Upper lobe of left lung (tissue), 6 donors: ENCODE data around the gene MYMK. TPM values are rescaled to one million over a fixed set of nuclear protein-coding genes. Genes with fewer than 3 reads are reported as not detected.
A peak's percentile ranks its signal among the peaks of the same experiment; 100 is the strongest.

Source experiments
- ATAC-seq, 2 donors: fragments of 200-7000 bp; cut with Tn5 transposase; one replicate each; pipeline ENCODE4 v1.9.1; 2022; ENCODE audit warnings: mild to moderate bottlenecking in 2 of 2, moderate library complexity in 2 of 2; ENCODE audit not compliant: low FRiP score in 2 of 2
- DNase-seq, 2 donors: peaks; one replicate each; pipeline ENCODE4 v3.0.0-alpha.2; 2019 to 2020
- H3K27ac ChIP-seq, 4 donors: fragments of 200-600 bp; sonication (generic); one replicate each; pipeline ENCODE4 v1.5.1; 2016 to 2019
- H3K27me3 ChIP-seq, 4 donors: fragments of 200-600 bp; sonication (generic); one replicate each; pipeline ENCODE4 v1.5.1; 2017 to 2019
- H3K36me3 ChIP-seq, 4 donors: fragments of 200-600 bp; sonication (generic); one replicate each; pipeline ENCODE4 v1.5.1; 2016 to 2019
- H3K4me1 ChIP-seq, 4 donors: fragments of 200-600 bp; sonication (generic); one replicate each; pipeline ENCODE4 v1.5.1; 2018 to 2019
- H3K4me3 ChIP-seq, 4 donors: fragments of 200-600 bp; sonication (generic); one replicate each; pipeline ENCODE4 v1.5.1; 2017 to 2019; ENCODE audit warnings: mild to moderate bottlenecking in 2 of 4, moderate library complexity in 1 of 4
- H3K9me3 ChIP-seq, 4 donors: fragments of 200-600 bp; sonication (generic); one replicate each; pipeline ENCODE4 v1.5.1; 2018 to 2019
- EP300 ChIP-seq, 4 donors: sonication (generic); formaldehyde crosslinking; IDR thresholded peaks; one replicate each; pipeline ENCODE4 v1.5.1; 2017; ENCODE audit warnings: antibody characterized with exemption in 4 of 4, control low read depth in 2 of 4
- POLR2A ChIP-seq, 4 donors: fragments of 450-650 bp; IDR thresholded peaks; one replicate each; pipeline ENCODE4 v1.5.1; 2016 to 2017; ENCODE audit warnings: antibody characterized with exemption in 4 of 4, mild to moderate bottlenecking in 2 of 4
- POLR2AphosphoS5 ChIP-seq, 2 donors: sonication (generic); formaldehyde crosslinking; IDR thresholded peaks; one replicate each; pipeline ENCODE4 v1.5.1; 2017; ENCODE audit warnings: antibody characterized with exemption in 2 of 2
- WGBS, 2 donors: methylation state at CpG; one replicate each; pipeline ENCODE4 v1.1.5; 2017 to 2018; 5-methylcytosine and 5-hydroxymethylcytosine counted together
- total RNA-seq, 6 donors: library from RNA; depleted of rRNA in 4 of 6; stranded (reverse); fragments of >200 nt in 4 of 6; gene quantifications; one replicate each; pipeline versions ENCODE4 v1.1.0 to v1.2.1, GENCODE V29; 2016 to 2021
- TF ChIP-seq, protein P1 (sequence below), 6 experiments: fragments of 450-650 bp in 4 of 6; fragments of 200-600 bp in 2 of 6; sonication (generic) in 2 of 6; IDR thresholded peaks; one replicate each; pipeline ENCODE4 v1.5.1; 2016 to 2019; ENCODE audit warnings: antibody characterized with exemption in 6 of 6
- donor health status: DM: no; HTN: no; CAD: no; lungs with moderate emphysema.
- donor health status: DM: no; HTN: yes; CAD: no; lungs with severe emphysema.

MYMK gene
- total RNA-seq, 6 donors from 2014 or later, result not detected

DNA sequence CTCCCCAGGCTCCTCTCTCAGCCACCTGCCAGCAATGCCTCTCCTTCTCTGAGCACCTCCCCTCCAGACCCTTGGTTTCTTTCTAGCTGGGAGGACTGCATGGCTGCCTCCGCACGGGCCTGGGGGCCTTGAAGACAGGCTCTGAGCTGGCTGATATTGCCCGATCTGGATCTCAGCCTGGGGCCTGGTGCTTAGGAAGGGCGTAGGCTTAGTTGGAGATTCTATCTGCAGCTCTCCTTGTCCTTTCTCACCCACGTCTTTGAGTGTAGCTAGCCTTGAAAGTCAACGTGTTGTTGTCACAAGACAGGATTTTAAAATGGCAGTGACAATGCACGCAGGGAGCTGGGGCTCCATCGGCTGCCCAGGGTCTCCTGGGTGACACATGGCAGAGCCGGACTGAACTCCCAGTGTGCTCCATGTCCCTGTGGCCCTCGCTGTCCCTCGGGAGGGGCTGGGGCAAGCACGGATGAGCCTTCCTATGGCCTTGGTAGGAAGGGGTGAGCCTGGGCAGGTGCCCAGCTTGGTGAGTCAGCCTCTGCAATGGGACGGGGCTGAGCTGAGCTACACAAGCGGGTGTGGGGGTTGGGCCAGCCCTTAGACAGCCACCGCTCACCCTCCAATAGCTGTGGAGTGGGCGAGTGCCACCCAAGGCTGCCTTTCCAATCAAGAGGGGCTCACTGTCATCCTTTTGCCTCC, 19.2 kb upstream of the MYMK start:
- Histone ChIP-seq H3K4me3 (peak overlapping the region in 1 of 4 donors; percentile 16), H3K4me1 (peaks cover 35 to 74% (median 57%) of the 10 kb centered on the region in 4 donors), H3K27ac (peak overlapping the region; percentile 36 to 77 (median 44)), H3K9me3 (no peaks in the 10 kb centered on the region), H3K36me3 (peaks cover 0 to 25% (median 4%) of the 10 kb centered on the region in 4 donors), H3K27me3 (no peaks in the 10 kb centered on the region)
- no peak for ATAC-seq
- TF ChIP-seq EP300 (IDR thresholded peaks at IDR 0.05), result no peak
- DNase-seq, result peak in 1 of 2 donors; percentile 56
- WGBS, 2 donors, result 70 to 78% methylated on average over 12 to 15 of the region's 16 CpGs

DNA sequence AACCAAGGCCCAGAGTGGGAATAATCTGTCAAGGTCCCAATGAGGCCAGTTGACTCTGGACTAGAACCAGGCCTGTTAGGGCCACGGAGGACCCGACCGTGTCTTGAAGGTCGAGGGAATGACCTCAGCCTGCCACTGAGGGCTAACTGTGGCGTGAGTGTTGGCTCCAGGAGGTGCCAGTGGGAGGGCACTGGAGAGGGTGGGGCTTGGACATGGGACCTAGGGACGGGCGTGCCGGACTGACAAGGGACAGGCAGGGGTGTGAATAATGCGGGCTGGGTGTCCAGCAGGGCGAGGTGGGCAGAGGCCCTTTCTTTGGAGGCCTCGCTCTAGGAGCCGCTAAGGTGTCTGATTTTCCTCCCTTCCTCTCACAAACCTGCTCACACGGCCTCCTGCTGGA, 17.2 kb upstream of the MYMK start:
- no peaks in the 10 kb centered on the region for H3K9me3 ChIP-seq
- TF ChIP-seq, protein P1, sequence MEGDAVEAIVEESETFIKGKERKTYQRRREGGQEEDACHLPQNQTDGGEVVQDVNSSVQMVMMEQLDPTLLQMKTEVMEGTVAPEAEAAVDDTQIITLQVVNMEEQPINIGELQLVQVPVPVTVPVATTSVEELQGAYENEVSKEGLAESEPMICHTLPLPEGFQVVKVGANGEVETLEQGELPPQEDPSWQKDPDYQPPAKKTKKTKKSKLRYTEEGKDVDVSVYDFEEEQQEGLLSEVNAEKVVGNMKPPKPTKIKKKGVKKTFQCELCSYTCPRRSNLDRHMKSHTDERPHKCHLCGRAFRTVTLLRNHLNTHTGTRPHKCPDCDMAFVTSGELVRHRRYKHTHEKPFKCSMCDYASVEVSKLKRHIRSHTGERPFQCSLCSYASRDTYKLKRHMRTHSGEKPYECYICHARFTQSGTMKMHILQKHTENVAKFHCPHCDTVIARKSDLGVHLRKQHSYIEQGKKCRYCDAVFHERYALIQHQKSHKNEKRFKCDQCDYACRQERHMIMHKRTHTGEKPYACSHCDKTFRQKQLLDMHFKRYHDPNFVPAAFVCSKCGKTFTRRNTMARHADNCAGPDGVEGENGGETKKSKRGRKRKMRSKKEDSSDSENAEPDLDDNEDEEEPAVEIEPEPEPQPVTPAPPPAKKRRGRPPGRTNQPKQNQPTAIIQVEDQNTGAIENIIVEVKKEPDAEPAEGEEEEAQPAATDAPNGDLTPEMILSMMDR (IDR thresholded peaks at IDR 0.05), result no peak
- TF ChIP-seq POLR2A (IDR thresholded peaks at IDR 0.05) (no peak), POLR2AphosphoS5 (IDR thresholded peaks at IDR 0.05) (no peak), EP300 (IDR thresholded peaks at IDR 0.05) (no peak)
- peak overlapping the region in 2 of 4 donors; percentile 9 to 19 for H3K27ac ChIP-seq
- H3K36me3 ChIP-seq, result peaks cover 0 to 15% (median 2%) of the 10 kb centered on the region in 4 donors
- no peaks in the 10 kb centered on the region for H3K27me3 ChIP-seq
- WGBS, 2 donors, result 74 to 81% methylated on average over 12 to 13 of the region's 13 CpGs
- no peak overlapping the region for H3K4me3 ChIP-seq
- DNase-seq (peak in 1 of 2 donors; percentile 31), ATAC-seq (no peak)
- H3K4me1 ChIP-seq, result peaks cover 43 to 85% (median 68%) of the 10 kb centered on the region in 4 donors

DNA sequence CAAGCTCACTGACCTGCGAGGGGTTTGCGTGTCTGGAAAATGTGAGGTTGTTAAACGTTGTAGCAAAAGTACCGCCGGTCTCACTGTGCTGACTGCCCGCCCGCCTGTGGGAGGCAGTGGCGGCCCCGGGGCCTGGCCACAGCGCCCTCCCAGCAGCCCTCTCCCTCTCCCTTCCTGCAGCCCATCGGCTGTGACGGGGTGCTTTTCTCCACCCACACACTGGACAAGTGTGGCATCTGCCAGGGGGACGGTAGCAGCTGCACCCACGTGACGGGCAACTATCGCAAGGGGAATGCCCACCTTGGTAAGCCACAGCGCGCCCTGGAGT, 15.9 kb upstream of the MYMK start:
- TF ChIP-seq POLR2A (IDR thresholded peaks at IDR 0.05) (no peak), EP300 (IDR thresholded peaks at IDR 0.05) (no peak), POLR2AphosphoS5 (IDR thresholded peaks at IDR 0.05) (no peak)
- TF ChIP-seq, protein P1 (IDR thresholded peaks at IDR 0.05), result no peak
- DNase-seq (peak in 1 of 2 donors; percentile 79), ATAC-seq (no peak)
- H3K27ac ChIP-seq, result peak overlapping the region; percentile 16 to 81 (median 68)
- peaks cover 38 to 77% (median 59%) of the 10 kb centered on the region in 4 donors for H3K4me1 ChIP-seq
- H3K9me3 ChIP-seq, result no peaks in the 10 kb centered on the region
- 62% methylated on average over 16 of the region's 18 CpGs; no CpG with 5 or more reads in 1 of the 2 donors for WGBS, 2 donors
- no peaks in the 10 kb centered on the region for H3K27me3 ChIP-seq
- peaks cover 0 to 14% (median 2%) of the 10 kb centered on the region in 4 donors for H3K36me3 ChIP-seq
- H3K4me3 ChIP-seq, result no peak overlapping the region

DNA sequence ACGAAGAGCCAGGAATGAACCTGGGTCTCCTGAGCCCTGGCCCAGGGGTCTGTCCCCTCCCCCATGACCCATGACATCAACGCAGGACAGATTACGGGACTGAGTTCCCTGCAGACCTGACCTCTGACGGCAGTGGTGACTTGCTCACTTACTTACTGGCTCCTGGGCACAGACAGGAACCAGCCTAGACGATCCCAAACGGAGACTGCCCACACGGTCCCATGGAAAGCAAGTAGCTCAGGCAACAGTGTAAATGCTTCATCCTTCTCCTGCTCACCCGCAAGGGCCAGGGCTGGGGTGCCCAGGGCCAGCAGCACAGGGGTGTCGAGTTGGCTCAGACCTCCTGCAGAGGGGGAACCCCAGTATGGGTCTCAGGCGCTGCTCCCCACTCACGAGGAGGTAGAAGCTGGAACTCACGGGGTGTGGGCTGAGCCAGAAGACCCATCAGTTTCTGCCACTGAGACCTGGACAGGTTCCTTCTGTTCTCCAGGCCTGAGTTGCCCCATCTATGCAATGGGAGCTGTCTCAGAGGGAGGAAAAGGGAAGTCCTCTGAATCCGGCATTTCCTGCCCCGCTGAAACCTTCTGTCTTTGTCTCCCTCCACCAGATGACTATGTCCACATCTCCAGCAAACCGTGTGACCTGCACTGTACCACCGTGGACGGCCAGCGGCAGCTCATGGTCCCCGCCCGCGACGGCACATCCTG, 15.4 kb upstream of the MYMK start:
- Histone ChIP-seq H3K36me3 (peaks cover 0 to 14% (median 2%) of the 10 kb centered on the region in 4 donors), H3K9me3 (no peaks in the 10 kb centered on the region), H3K27ac (peak overlapping the region; percentile 68 to 81 (median 70)), H3K27me3 (no peaks in the 10 kb centered on the region), H3K4me3 (peak overlapping the region in 1 of 4 donors; percentile 20), H3K4me1 (peaks cover 34 to 77% (median 56%) of the 10 kb centered on the region in 4 donors)
- TF ChIP-seq EP300 (IDR thresholded peaks at IDR 0.05) (no peak), POLR2AphosphoS5 (IDR thresholded peaks at IDR 0.05) (no peak), POLR2A (IDR thresholded peaks at IDR 0.05) (no peak)
- TF ChIP-seq, protein P1 (IDR thresholded peaks at IDR 0.05), result no peak
- WGBS, 2 donors, result 52 to 53% methylated on average over 7 to 20 of the region's 22 CpGs
- DNase-seq, result peak in 1 of 2 donors; percentile 49
- no peak for ATAC-seq
